Upper lobe of left lung (tissue), 4 donors: ENCODE data around the gene ZNF584.

ENCODE experiments used
- POLR2AphosphoS5 ChIP-seq, 2 donors: sonication (generic); formaldehyde crosslinking; IDR thresholded peaks; one replicate each; pipeline ENCODE4 v1.5.1; 2017; ENCODE audit warnings: antibody characterized with exemption in 2 of 2
- TF ChIP-seq, protein P1 (sequence below), 6 experiments: fragments of 450-650 bp in 4 of 6; fragments of 200-600 bp in 2 of 6; sonication (generic) in 2 of 6; IDR thresholded peaks; one replicate each; pipeline ENCODE4 v1.5.1; 2016 to 2019; ENCODE audit warnings: antibody characterized with exemption in 6 of 6

DNA sequence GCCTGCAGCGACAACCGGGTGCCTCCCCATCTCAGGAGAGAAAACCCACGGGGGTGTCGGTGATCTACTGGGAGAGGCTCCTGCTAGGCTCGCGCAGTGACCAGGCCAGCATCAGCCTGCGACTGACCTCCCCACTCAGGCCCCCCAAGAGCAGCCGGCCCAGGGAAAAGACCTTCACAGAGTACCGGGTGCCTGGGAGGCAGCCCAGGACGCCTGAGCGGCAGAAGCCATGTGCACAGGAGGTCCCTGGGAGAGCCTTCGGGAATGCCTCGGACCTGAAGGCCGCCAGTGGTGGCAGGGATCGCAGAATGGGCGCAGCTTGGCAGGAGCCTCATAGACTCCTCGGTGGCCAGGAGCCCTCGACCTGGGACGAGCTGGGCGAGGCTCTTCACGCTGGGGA lies 46.9 kb downstream of the ZNF584 start:
- TF ChIP-seq, protein P1, sequence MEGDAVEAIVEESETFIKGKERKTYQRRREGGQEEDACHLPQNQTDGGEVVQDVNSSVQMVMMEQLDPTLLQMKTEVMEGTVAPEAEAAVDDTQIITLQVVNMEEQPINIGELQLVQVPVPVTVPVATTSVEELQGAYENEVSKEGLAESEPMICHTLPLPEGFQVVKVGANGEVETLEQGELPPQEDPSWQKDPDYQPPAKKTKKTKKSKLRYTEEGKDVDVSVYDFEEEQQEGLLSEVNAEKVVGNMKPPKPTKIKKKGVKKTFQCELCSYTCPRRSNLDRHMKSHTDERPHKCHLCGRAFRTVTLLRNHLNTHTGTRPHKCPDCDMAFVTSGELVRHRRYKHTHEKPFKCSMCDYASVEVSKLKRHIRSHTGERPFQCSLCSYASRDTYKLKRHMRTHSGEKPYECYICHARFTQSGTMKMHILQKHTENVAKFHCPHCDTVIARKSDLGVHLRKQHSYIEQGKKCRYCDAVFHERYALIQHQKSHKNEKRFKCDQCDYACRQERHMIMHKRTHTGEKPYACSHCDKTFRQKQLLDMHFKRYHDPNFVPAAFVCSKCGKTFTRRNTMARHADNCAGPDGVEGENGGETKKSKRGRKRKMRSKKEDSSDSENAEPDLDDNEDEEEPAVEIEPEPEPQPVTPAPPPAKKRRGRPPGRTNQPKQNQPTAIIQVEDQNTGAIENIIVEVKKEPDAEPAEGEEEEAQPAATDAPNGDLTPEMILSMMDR (IDR thresholded peaks at IDR 0.05): no peak
- TF ChIP-seq POLR2AphosphoS5 (IDR thresholded peaks at IDR 0.05): no peak
